ENCODE measurements around the gene RASAL2. TPM values are rescaled to one million over a fixed set of nuclear protein-coding genes. Genes with fewer than 3 reads are reported as not detected.

RASAL2 gene
- total RNA-seq, 1 experiment from 2014 or later, result 22.2 TPM

DNA sequence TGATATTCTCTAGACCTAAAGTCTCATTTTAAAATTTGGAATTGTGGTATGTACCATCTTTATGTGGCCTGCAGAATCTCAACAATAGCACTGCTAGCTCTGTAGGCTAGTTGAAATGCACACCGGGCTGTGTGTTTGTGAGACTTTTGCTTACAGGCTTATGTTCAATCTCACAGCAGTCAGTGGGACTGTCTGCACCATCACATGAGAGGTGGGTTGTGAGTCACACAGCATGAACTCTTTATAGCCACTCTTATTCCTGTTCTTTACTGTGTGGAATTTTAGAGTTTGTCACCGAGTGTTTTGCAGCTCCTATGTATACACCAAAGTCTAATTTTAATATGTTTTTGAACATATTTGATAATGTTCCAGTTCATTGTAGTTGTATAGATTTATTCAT lies 74.6 kb downstream of the RASAL2 start:
- no peak overlapping the region for H3K4me2 ChIP-seq (ENCODE audit: insufficient read depth, insufficient read length, low read length)
- TF ChIP-seq, protein P1, sequence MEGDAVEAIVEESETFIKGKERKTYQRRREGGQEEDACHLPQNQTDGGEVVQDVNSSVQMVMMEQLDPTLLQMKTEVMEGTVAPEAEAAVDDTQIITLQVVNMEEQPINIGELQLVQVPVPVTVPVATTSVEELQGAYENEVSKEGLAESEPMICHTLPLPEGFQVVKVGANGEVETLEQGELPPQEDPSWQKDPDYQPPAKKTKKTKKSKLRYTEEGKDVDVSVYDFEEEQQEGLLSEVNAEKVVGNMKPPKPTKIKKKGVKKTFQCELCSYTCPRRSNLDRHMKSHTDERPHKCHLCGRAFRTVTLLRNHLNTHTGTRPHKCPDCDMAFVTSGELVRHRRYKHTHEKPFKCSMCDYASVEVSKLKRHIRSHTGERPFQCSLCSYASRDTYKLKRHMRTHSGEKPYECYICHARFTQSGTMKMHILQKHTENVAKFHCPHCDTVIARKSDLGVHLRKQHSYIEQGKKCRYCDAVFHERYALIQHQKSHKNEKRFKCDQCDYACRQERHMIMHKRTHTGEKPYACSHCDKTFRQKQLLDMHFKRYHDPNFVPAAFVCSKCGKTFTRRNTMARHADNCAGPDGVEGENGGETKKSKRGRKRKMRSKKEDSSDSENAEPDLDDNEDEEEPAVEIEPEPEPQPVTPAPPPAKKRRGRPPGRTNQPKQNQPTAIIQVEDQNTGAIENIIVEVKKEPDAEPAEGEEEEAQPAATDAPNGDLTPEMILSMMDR (conservative IDR thresholded peaks at IDR 0.05), result no peak
- no peak overlapping the region for H3K23ac ChIP-seq (ENCODE audit: insufficient read length, low read depth, low read length)

More for the DNA sequence above, 74.6 kb downstream of the RASAL2 start:
- no CpG with 5 or more reads among the region's 2 CpGs for WGBS (ENCODE audit: extremely low coverage, insufficient read length, low lambda C conversion rate)
- Histone ChIP-seq H3K56ac (ENCODE audit: insufficient read length, low read depth, low read length) (no peak overlapping the region), H3K79me1 (ENCODE audit: insufficient read depth, low read depth, low read length, poor library complexity, severe bottlenecking) (no peaks in the 10 kb centered on the region), H3T11ph (ENCODE audit: low read length) (no peak overlapping the region), H2AFZ (ENCODE audit: low read length) (no peak overlapping the region), H2BK20ac (ENCODE audit: low read depth, low read length, poor library complexity, severe bottlenecking) (no peak overlapping the region), H4K20me1 (ENCODE audit: control insufficient read depth, insufficient read depth, insufficient read length) (no peaks in the 10 kb centered on the region), H2BK120ac (ENCODE audit: low read depth, low read length, poor library complexity, severe bottlenecking) (no peak overlapping the region), H3K4ac (ENCODE audit: low read depth, low read length) (no peak overlapping the region), H4K8ac (replicated peaks; ENCODE audit: insufficient read length, low read depth, low read length) (no peak overlapping the region), H3K9ac (ENCODE audit: extremely low read depth, insufficient read length, low read length) (no peak overlapping the region), H4K5ac (ENCODE audit: insufficient read length, low read depth, low read length) (no peak overlapping the region), H3K14ac (ENCODE audit: insufficient read depth, low read length) (no peak overlapping the region), H3K79me2 (ENCODE audit: insufficient read depth, low read length) (peaks cover 2% of the 10 kb centered on the region; the same call in 1 of the 2 replicates), H3K4me1 (ENCODE audit: insufficient read depth, low read length) (no peaks in the 10 kb centered on the region), H3K9me3 (ENCODE audit: control insufficient read depth, low read depth, low read length) (no peaks in the 10 kb centered on the region), H3K27ac (ENCODE audit: insufficient read length, low read depth, low read length) (no peak overlapping the region), H3K27me3 (ENCODE audit: insufficient read depth, low read length) (no peaks in the 10 kb centered on the region), H4K91ac (ENCODE audit: insufficient read length, low read depth, low read length) (no peak overlapping the region), H2BK5ac (ENCODE audit: insufficient read length, low read length) (no peak overlapping the region), H2BK12ac (ENCODE audit: insufficient read length, low read depth, low read length) (no peak overlapping the region), H2BK15ac (ENCODE audit: low read depth, low read length) (no peak overlapping the region), H3K23me2 (ENCODE audit: insufficient read length, low read depth, low read length, poor library complexity, severe bottlenecking) (no peaks in the 10 kb centered on the region), H3K18ac (ENCODE audit: insufficient read length, low read depth, low read length) (no peak overlapping the region), H2AK5ac (ENCODE audit: insufficient read length, low read length) (no peak overlapping the region)
- Mint-ChIP-seq H3K27ac (no peak overlapping the region), H3K4me3 (no peak overlapping the region), H3K27me3 (ENCODE audit: low read depth) (no peaks in the 10 kb centered on the region), H3K36me3 (ENCODE audit: insufficient read depth in 1 of 3, low read depth in 3 of 3) (no peaks in the 10 kb centered on the region), H3K4me1 (no peaks in the 10 kb centered on the region), H3K9me3 (no peaks in the 10 kb centered on the region)
- no peak for DNase-seq
